WTC11 (cell line): ENCODE measurements around the gene GINM1. TPM values are rescaled to one million over a fixed set of nuclear protein-coding genes. Genes with fewer than 3 reads are reported as not detected.

ENCODE experiments used
- ATAC-seq: fragments of 200-7000 bp; cut with Tn5 transposase; 2 replicates; pipeline ENCODE4 v1.10.0; 2021; ENCODE audit warnings: mild to moderate bottlenecking, moderate library complexity
- CTCF ChIA-PET: fragments of 300-600 bp; sonication (Branson Sonifier 250); formaldehyde crosslinking; loops from one replicate; lab custom pipeline; 2021; ENCODE audit warnings: antibody characterized with exemption; lab: Charles Lee
- POLR2A ChIA-PET: fragments of 350-600 bp; sonication (Branson Sonifier 250); formaldehyde crosslinking; loops from one replicate; lab custom pipeline; 2021; ENCODE audit warnings: antibody characterized with exemption; lab: Charles Lee
- DNase-seq: peaks from one replicate; pipeline ENCODE4 v3.0.0; 2021; ENCODE audit warnings: low spot score
- H3K27ac Mint-ChIP-seq: 2 replicates; pipeline ENCODE4 v1.8.0; 2021; ENCODE audit warnings: mixed read lengths
- H3K27me3 Mint-ChIP-seq: 2 replicates; pipeline ENCODE4 v1.8.0; 2021; ENCODE audit warnings: low read depth, mild to moderate bottlenecking, moderate library complexity, mixed read lengths
- H3K36me3 Mint-ChIP-seq: 2 replicates; pipeline ENCODE4 v1.8.0; 2021; ENCODE audit warnings: mixed read lengths
- H3K4me1 Mint-ChIP-seq: 2 replicates; pipeline ENCODE4 v1.8.0; 2022; ENCODE audit warnings: mixed read lengths
- H3K4me3 Mint-ChIP-seq: 2 replicates; pipeline ENCODE4 v1.8.0; 2021; ENCODE audit warnings: mild to moderate bottlenecking, moderate library complexity, mixed read lengths
- H3K9me3 Mint-ChIP-seq: 2 replicates; pipeline ENCODE4 v1.8.0; 2021; ENCODE audit warnings: mixed read lengths
- AFF4 ChIP-seq: sonication (generic); formaldehyde crosslinking; IDR thresholded peaks from 2 replicates; pipeline ENCODE4 v1.8.1; 2023; ENCODE audit warnings: mild to moderate bottlenecking, missing genetic modification reagents, borderline replicate concordance
- ATF6 ChIP-seq: sonication (generic); formaldehyde crosslinking; IDR thresholded peaks from 2 replicates; pipeline ENCODE4 v1.8.1; 2023; ENCODE audit warnings: mild to moderate bottlenecking, missing genetic modification reagents
- CDX4 ChIP-seq: fragments of 250-450 bp; sonication (Bioruptor Pico); IDR thresholded peaks from 2 replicates; pipeline ENCODE4 v1.9.0; 2021; ENCODE audit warnings: moderate library complexity, mild to moderate bottlenecking, inconsistent platforms, borderline replicate concordance
- FOXJ3 ChIP-seq: sonication (generic); formaldehyde crosslinking; IDR thresholded peaks from 2 replicates; pipeline ENCODE4 v1.9.0; 2021; ENCODE audit warnings: missing genetic modification reagents, mild to moderate bottlenecking, borderline replicate concordance
- FOXK1 ChIP-seq: sonication (generic); formaldehyde crosslinking; IDR thresholded peaks from 2 replicates; pipeline ENCODE4 v1.8.0; 2022; ENCODE audit warnings: mild to moderate bottlenecking, moderate library complexity, missing genetic modification reagents
- HMGA2 ChIP-seq: fragments of 250-450 bp; sonication (Bioruptor Pico); IDR thresholded peaks from 2 replicates; pipeline ENCODE4 v1.4.0; 2021; ENCODE audit warnings: mild to moderate bottlenecking, moderate library complexity
- IRF1 ChIP-seq: sonication (generic); formaldehyde crosslinking; IDR thresholded peaks from 2 replicates; pipeline ENCODE4 v1.8.0; 2023; ENCODE audit warnings: missing genetic modification reagents
- PREB ChIP-seq: sonication (generic); formaldehyde crosslinking; IDR thresholded peaks from 2 replicates; pipeline ENCODE4 v1.8.1; 2022; ENCODE audit warnings: mild to moderate bottlenecking, missing genetic modification reagents, moderate library complexity, borderline replicate concordance
- ZBTB21 ChIP-seq: sonication (generic); formaldehyde crosslinking; IDR thresholded peaks from 2 replicates; pipeline ENCODE4 v1.8.1; 2023; ENCODE audit warnings: mild to moderate bottlenecking, missing genetic modification reagents, borderline replicate concordance
- ZNF232 ChIP-seq: sonication (generic); formaldehyde crosslinking; IDR thresholded peaks from 2 replicates; pipeline ENCODE4 v1.8.0; 2022; ENCODE audit warnings: mild to moderate bottlenecking, missing genetic modification reagents
- ZNF416 ChIP-seq: fragments of 250-450 bp; sonication (Bioruptor Pico); IDR thresholded peaks from 2 replicates; pipeline ENCODE4 v1.9.0; 2021; ENCODE audit warnings: mild to moderate bottlenecking, inconsistent platforms
- ZSCAN18 ChIP-seq: fragments of 250-450 bp; sonication (Bioruptor Pico); IDR thresholded peaks from 2 replicates; pipeline ENCODE4 v2.1.2; 2022; ENCODE audit warnings: mild to moderate bottlenecking, moderate library complexity
- total RNA-seq: library from RNA; stranded (reverse); gene quantifications from 3 replicates; pipeline ENCODE4 v1.2.3, GENCODE V29; 2021

The GINM1 gene
- total RNA-seq, 1 experiment from 2014 or later = 16.8 TPM

GRCh38 chr6:149545754-149546471 lies 20.3 kb upstream of the GINM1 start, which contains the start of gene PPIL4 (continued):
- TF ChIP-seq ATF6 (CRISPR knock-in tag) (no peak), ZSCAN18 (CRISPR knock-in tag) (no peak), CDX4 (no peak), HMGA2 (no peak), FOXK1 (CRISPR knock-in tag) (peak; percentile 96), ZBTB21 (CRISPR knock-in tag) (no peak), IRF1 (no peak), FOXJ3 (CRISPR knock-in tag) (no peak), PREB (CRISPR knock-in tag) (no peak), ZNF416 (CRISPR knock-in tag) (no peak)

GRCh38 chr6:149551920-149552319 lies 14.3 kb upstream of the GINM1 start:
- peaks cover 54% of the 10 kb centered on the region for H3K27me3 Mint-ChIP-seq

More at GRCh38 chr6:149551920-149552319, 14.3 kb upstream of the GINM1 start:
- ChIA-PET POLR2A (no interaction called here), CTCF (interaction anchor here (0.7 to 1.2 kb wide), 2 partner anchors 9 to 519 kb away, joined by 3 to 6 read pairs; no protein-coding TSS in a partner anchor)
- DNase-seq = no peak
- no peak for ATAC-seq
- Mint-ChIP-seq H3K4me3 (no peak overlapping the region), H3K4me1 (no peaks in the 10 kb centered on the region; the same call in 1 of the 2 replicates), H3K9me3 (no peaks in the 10 kb centered on the region)
- TF ChIP-seq ZNF232 (CRISPR knock-in tag) (no peak), AFF4 (CRISPR knock-in tag) (no peak)
- TF ChIP-seq, all 79 proteins: peak for 0
- Mint-ChIP-seq H3K27ac (no peak overlapping the region), H3K36me3 (no peaks in the 10 kb centered on the region)
